Nephron progenitor cell (in vitro differentiated cells): ENCODE data around the gene CHRNA4.

Experiments
- DNase-seq: peaks from one replicate; pipeline ENCODE4 v3.0.0; 2021
- H3K27ac Mint-ChIP-seq: 2 replicates; pipeline ENCODE4 v1.8.0; 2021; ENCODE audit warnings: mild to moderate bottlenecking, moderate library complexity, mixed read lengths
- H3K27me3 Mint-ChIP-seq: 2 replicates; pipeline ENCODE4 v1.8.0; 2021; ENCODE audit warnings: mild to moderate bottlenecking, low read depth, mixed read lengths; ENCODE audit not compliant: poor library complexity
- H3K36me3 Mint-ChIP-seq: 2 replicates; pipeline ENCODE4 v1.8.0; 2021; ENCODE audit warnings: low read depth, mixed read lengths
- H3K4me1 Mint-ChIP-seq: 2 replicates; pipeline ENCODE4 v1.8.0; 2021; ENCODE audit warnings: mixed read lengths
- H3K4me3 Mint-ChIP-seq: 2 replicates; pipeline ENCODE4 v1.8.0; 2021; ENCODE audit warnings: mild to moderate bottlenecking, moderate library complexity, mixed read lengths
- H3K9me3 Mint-ChIP-seq: 2 replicates; pipeline ENCODE4 v1.8.0; 2021; ENCODE audit warnings: mild to moderate bottlenecking, moderate library complexity, mixed read lengths
- TF ChIP-seq, protein P1 (sequence below): fragments of 200-600 bp; sonication (generic); IDR thresholded peaks from 2 replicates; pipeline ENCODE4 v1.5.0; 2021; ENCODE audit warnings: antibody characterized with exemption

CHRNA4 gene

GRCh38 chr20:63387393-63387792 lies 26.2 kb upstream of the CHRNA4 start:
- Mint-ChIP-seq H3K36me3 (no peaks in the 10 kb centered on the region), H3K27me3 (peaks cover 61% of the 10 kb centered on the region), H3K9me3 (peaks cover 77% of the 10 kb centered on the region), H3K4me3 (no peak overlapping the region), H3K4me1 (peaks cover 4% of the 10 kb centered on the region), H3K27ac (no peak overlapping the region)
- TF ChIP-seq, protein P1, sequence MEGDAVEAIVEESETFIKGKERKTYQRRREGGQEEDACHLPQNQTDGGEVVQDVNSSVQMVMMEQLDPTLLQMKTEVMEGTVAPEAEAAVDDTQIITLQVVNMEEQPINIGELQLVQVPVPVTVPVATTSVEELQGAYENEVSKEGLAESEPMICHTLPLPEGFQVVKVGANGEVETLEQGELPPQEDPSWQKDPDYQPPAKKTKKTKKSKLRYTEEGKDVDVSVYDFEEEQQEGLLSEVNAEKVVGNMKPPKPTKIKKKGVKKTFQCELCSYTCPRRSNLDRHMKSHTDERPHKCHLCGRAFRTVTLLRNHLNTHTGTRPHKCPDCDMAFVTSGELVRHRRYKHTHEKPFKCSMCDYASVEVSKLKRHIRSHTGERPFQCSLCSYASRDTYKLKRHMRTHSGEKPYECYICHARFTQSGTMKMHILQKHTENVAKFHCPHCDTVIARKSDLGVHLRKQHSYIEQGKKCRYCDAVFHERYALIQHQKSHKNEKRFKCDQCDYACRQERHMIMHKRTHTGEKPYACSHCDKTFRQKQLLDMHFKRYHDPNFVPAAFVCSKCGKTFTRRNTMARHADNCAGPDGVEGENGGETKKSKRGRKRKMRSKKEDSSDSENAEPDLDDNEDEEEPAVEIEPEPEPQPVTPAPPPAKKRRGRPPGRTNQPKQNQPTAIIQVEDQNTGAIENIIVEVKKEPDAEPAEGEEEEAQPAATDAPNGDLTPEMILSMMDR: no peak
- no peak for DNase-seq

- H3K9me3 Mint-ChIP-seq: peaks cover 69% of the 10 kb centered on the region
- H3K4me3 Mint-ChIP-seq: no peak overlapping the region
- no peak for DNase-seq
Measured at GRCh38 chr20:63386491-63386890, 25.3 kb upstream of the CHRNA4 start.

GRCh38 chr20:63385819-63386218 lies 24.7 kb upstream of the CHRNA4 start:
- H3K4me1 Mint-ChIP-seq: peaks cover 9% of the 10 kb centered on the region
- H3K4me3 Mint-ChIP-seq: no peak overlapping the region
- H3K9me3 Mint-ChIP-seq: peaks cover 63% of the 10 kb centered on the region
- no peak for DNase-seq
- TF ChIP-seq, protein P1: no peak
- H3K36me3 Mint-ChIP-seq: no peaks in the 10 kb centered on the region
- no peak overlapping the region for H3K27ac Mint-ChIP-seq
- peaks cover 57% of the 10 kb centered on the region for H3K27me3 Mint-ChIP-seq

More at GRCh38 chr20:63386491-63386890, 25.3 kb upstream of the CHRNA4 start:
- no peak overlapping the region for H3K27ac Mint-ChIP-seq
- TF ChIP-seq, protein P1: no peak
- H3K27me3 Mint-ChIP-seq: peaks cover 54% of the 10 kb centered on the region
- peaks cover 4% of the 10 kb centered on the region for H3K4me1 Mint-ChIP-seq
- no peaks in the 10 kb centered on the region for H3K36me3 Mint-ChIP-seq

DNA sequence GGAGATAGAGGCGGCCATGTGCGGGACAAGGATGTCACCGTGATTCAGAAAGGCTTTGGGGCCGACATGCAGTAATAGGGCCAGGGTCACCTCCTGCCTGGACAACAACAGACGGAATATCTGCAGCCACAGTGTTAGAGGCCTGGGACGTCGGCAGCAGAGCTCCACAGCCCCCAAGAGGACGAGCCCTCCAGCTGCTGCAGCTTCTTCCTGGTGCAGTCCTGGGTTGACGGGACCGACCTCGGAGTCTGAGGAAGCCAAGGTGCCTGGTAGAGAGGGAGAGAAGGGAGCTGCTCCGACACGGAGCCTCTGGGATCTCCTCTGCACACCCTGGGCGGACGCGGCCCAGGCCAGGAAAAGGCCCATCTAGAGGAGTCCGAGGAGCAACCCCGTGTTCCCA lies 23.2 kb upstream of the CHRNA4 start:
- no peak for DNase-seq
- no peak overlapping the region for H3K27ac Mint-ChIP-seq
- H3K36me3 Mint-ChIP-seq: no peaks in the 10 kb centered on the region
- H3K4me3 Mint-ChIP-seq: no peak overlapping the region
- H3K4me1 Mint-ChIP-seq: peaks cover 9% of the 10 kb centered on the region
- peaks cover 48% of the 10 kb centered on the region for H3K27me3 Mint-ChIP-seq
- TF ChIP-seq, protein P1: no peak
- H3K9me3 Mint-ChIP-seq: peaks cover 48% of the 10 kb centered on the region

GRCh38 chr20:63383556-63383955 lies 22.4 kb upstream of the CHRNA4 start:
- H3K27ac Mint-ChIP-seq: no peak overlapping the region
- H3K4me1 Mint-ChIP-seq: peaks cover 17% of the 10 kb centered on the region
- H3K4me3 Mint-ChIP-seq: no peak overlapping the region
- no peaks in the 10 kb centered on the region for H3K36me3 Mint-ChIP-seq
- TF ChIP-seq, protein P1: no peak
- peaks cover 43% of the 10 kb centered on the region for H3K27me3 Mint-ChIP-seq
- no peak for DNase-seq
- peaks cover 40% of the 10 kb centered on the region for H3K9me3 Mint-ChIP-seq

GRCh38 chr20:63382551-63383300 lies 21.6 kb upstream of the CHRNA4 start:
- peaks cover 34% of the 10 kb centered on the region for H3K9me3 Mint-ChIP-seq
- peaks cover 38% of the 10 kb centered on the region for H3K27me3 Mint-ChIP-seq
- DNase-seq: no peak
- TF ChIP-seq, protein P1: no peak
- no peak overlapping the region for H3K4me3 Mint-ChIP-seq
- no peaks in the 10 kb centered on the region for H3K36me3 Mint-ChIP-seq
- H3K4me1 Mint-ChIP-seq: peaks cover 23% of the 10 kb centered on the region
- no peak overlapping the region for H3K27ac Mint-ChIP-seq
